ENCODE data around the gene RALA.
"Not testable (repeated sequence)": the region's sequence is repeated elsewhere in the genome, so short reads cannot be mapped to it uniquely, and the experiment has no call there.

The RALA gene

GRCh38 chr7:39676346-39676745 lies 53.0 kb downstream of the RALA start:
- H3K9ac ChIP-seq: no peak overlapping the region
- H3K27ac ChIP-seq: no peak overlapping the region
- no peak overlapping the region for H2AFZ ChIP-seq (ENCODE audit: low read depth)
- H3K79me2 ChIP-seq (ENCODE audit: insufficient read depth, low read depth): no peaks in the 10 kb centered on the region; the same call in 1 of the 2 replicates
- H3K4me3 ChIP-seq (IDR thresholded peaks at IDR 0.05; ENCODE audit: insufficient read depth, low read depth, low read length): no peak overlapping the region
- H4K20me1 ChIP-seq (ENCODE audit: insufficient read depth): no peaks in the 10 kb centered on the region
- no peak for TF ChIP-seq CTCF (conservative IDR thresholded peaks at IDR 0.05; ENCODE audit: low read depth, low read length)
- H3K27me3 ChIP-seq (ENCODE audit: insufficient read depth, low read depth): no peaks in the 10 kb centered on the region
- peaks cover 8% of the 10 kb centered on the region for H3K4me1 ChIP-seq (ENCODE audit: low read depth, poor library complexity, severe bottlenecking)
- H3K36me3 ChIP-seq (ENCODE audit: insufficient read depth): no peaks in the 10 kb centered on the region
- no peak overlapping the region for H3K4me2 ChIP-seq

- Histone ChIP-seq H3K9ac (no peak overlapping the region), H3K36me3 (ENCODE audit: insufficient read depth) (no peaks in the 10 kb centered on the region), H4K20me1 (ENCODE audit: insufficient read depth) (no peaks in the 10 kb centered on the region), H3K4me1 (ENCODE audit: low read depth, poor library complexity, severe bottlenecking) (no peaks in the 10 kb centered on the region), H3K27me3 (ENCODE audit: insufficient read depth, low read depth) (no peaks in the 10 kb centered on the region), H3K4me2 (no peak overlapping the region), H3K27ac (no peak overlapping the region), H3K4me3 (IDR thresholded peaks at IDR 0.05; ENCODE audit: insufficient read depth, low read depth, low read length) (no peak overlapping the region), H2AFZ (ENCODE audit: low read depth) (no peak overlapping the region), H3K79me2 (ENCODE audit: insufficient read depth, low read depth) (peaks cover 9% of the 10 kb centered on the region; the same call in 1 of the 2 replicates)
- TF ChIP-seq CTCF (conservative IDR thresholded peaks at IDR 0.05; ENCODE audit: low read depth, low read length): no peak
Measured at GRCh38 chr7:39678930-39679709, 55.7 kb downstream of the RALA start.

- H3K4me3 ChIP-seq (IDR thresholded peaks at IDR 0.05; ENCODE audit: insufficient read depth, low read depth, low read length); H4K20me1 ChIP-seq (ENCODE audit: insufficient read depth); H3K27me3 ChIP-seq (ENCODE audit: insufficient read depth, low read depth); H3K9ac ChIP-seq; H3K4me2 ChIP-seq; H3K36me3 ChIP-seq (ENCODE audit: insufficient read depth); H3K27ac ChIP-seq; H3K4me1 ChIP-seq (ENCODE audit: low read depth, poor library complexity, severe bottlenecking); H2AFZ ChIP-seq (ENCODE audit: low read depth): not testable (repeated sequence)
- H3K79me2 ChIP-seq (ENCODE audit: insufficient read depth, low read depth): peaks cover 11% of the 10 kb centered on the region; the same call in 1 of the 2 replicates
Measured at GRCh38 chr7:39679874-39680273, 56.5 kb downstream of the RALA start.

GRCh38 chr7:39681887-39682441 lies 58.6 kb downstream of the RALA start:
- H2AFZ ChIP-seq (ENCODE audit: low read depth): no peak overlapping the region
- TF ChIP-seq CTCF (conservative IDR thresholded peaks at IDR 0.05; ENCODE audit: low read depth, low read length): no peak
- no peaks in the 10 kb centered on the region for H3K36me3 ChIP-seq (ENCODE audit: insufficient read depth)
- H3K79me2 ChIP-seq (ENCODE audit: insufficient read depth, low read depth): peaks cover 11% of the 10 kb centered on the region; the same call in 1 of the 2 replicates
- H4K20me1 ChIP-seq (ENCODE audit: insufficient read depth): no peaks in the 10 kb centered on the region
- H3K4me2 ChIP-seq: no peak overlapping the region
- H3K4me1 ChIP-seq (ENCODE audit: low read depth, poor library complexity, severe bottlenecking): no peaks in the 10 kb centered on the region
- H3K27ac ChIP-seq: no peak overlapping the region
- H3K27me3 ChIP-seq (ENCODE audit: insufficient read depth, low read depth): no peaks in the 10 kb centered on the region
- no peak overlapping the region for H3K4me3 ChIP-seq (IDR thresholded peaks at IDR 0.05; ENCODE audit: insufficient read depth, low read depth, low read length)
- H3K9ac ChIP-seq: no peak overlapping the region

All from KMS-11 (cell line).